SK-N-SH treated with all-trans-retinoic acid at 6 μM for 48 hours (cell line): ENCODE measurements around the gene UBASH3B.

Experiments
- ATAC-seq: fragments of 200-7000 bp; cut with Tn5 transposase; 3 replicates; pipeline ENCODE4 v1.9.1; 2020; ENCODE audit warnings: mild to moderate bottlenecking, moderate library complexity
- ARNTL ChIP-seq: fragments of 450-650 bp; formaldehyde crosslinking; IDR thresholded peaks from 2 replicates; pipeline ENCODE4 v1.5.0; 2020; ENCODE audit warnings: low read depth, mild to moderate bottlenecking, moderate library complexity, borderline replicate concordance
- BACH2 ChIP-seq: fragments of 250-450 bp; sonication (Bioruptor Pico); IDR thresholded peaks from 2 replicates; pipeline ENCODE4 v1.9.0; 2021; ENCODE audit warnings: mild to moderate bottlenecking, borderline replicate concordance
- CREB5 ChIP-seq: fragments of 250-450 bp; sonication (Bioruptor Pico); IDR thresholded peaks from 2 replicates; pipeline ENCODE4 v1.5.1; 2020; ENCODE audit warnings: low read depth, mild to moderate bottlenecking, moderate library complexity
- CSDC2 ChIP-seq: fragments of 250-450 bp; sonication (Bioruptor Pico); IDR thresholded peaks from 2 replicates; pipeline ENCODE4 v1.5.0; 2020; ENCODE audit warnings: mild to moderate bottlenecking, moderate library complexity
- CSRNP3 ChIP-seq: fragments of 250-450 bp; sonication (Bioruptor Pico); IDR thresholded peaks from 2 replicates; pipeline ENCODE4 v1.5.1; 2021; ENCODE audit warnings: mild to moderate bottlenecking, moderate library complexity
- GLIS3 ChIP-seq: fragments of 250-450 bp; sonication (Bioruptor Pico); IDR thresholded peaks from 2 replicates; pipeline ENCODE4 v1.5.0; 2020; ENCODE audit warnings: mild to moderate bottlenecking, moderate library complexity
- ISL1 ChIP-seq: fragments of 250-450 bp; sonication (Bioruptor Pico); IDR thresholded peaks from 2 replicates; pipeline ENCODE4 v2.1.2; 2022; ENCODE audit warnings: mild to moderate bottlenecking, moderate library complexity
- OSR1 ChIP-seq: fragments of 250-450 bp; sonication (Bioruptor Pico); IDR thresholded peaks from 2 replicates; pipeline ENCODE4 v1.8.0; 2022; ENCODE audit warnings: moderate library complexity, mild to moderate bottlenecking, inconsistent platforms
- PATZ1 ChIP-seq: fragments of 250-450 bp; sonication (Bioruptor Pico); IDR thresholded peaks from 2 replicates; pipeline ENCODE4 v1.8.0; 2020; ENCODE audit warnings: mild to moderate bottlenecking, moderate library complexity, borderline replicate concordance
- POU6F1 ChIP-seq: fragments of 250-450 bp; sonication (Bioruptor Pico); IDR thresholded peaks from 2 replicates; pipeline ENCODE4 v1.8.0; 2021; ENCODE audit warnings: low read depth, mild to moderate bottlenecking, moderate library complexity, borderline replicate concordance
- PPARA ChIP-seq: fragments of 250-450 bp; sonication (Bioruptor Pico); IDR thresholded peaks from 2 replicates; pipeline ENCODE4 v1.5.0; 2020; ENCODE audit warnings: mild to moderate bottlenecking, borderline replicate concordance
- RARB ChIP-seq: fragments of 250-450 bp; sonication (Bioruptor Pico); IDR thresholded peaks from 2 replicates; pipeline ENCODE4 v1.8.0; 2021; ENCODE audit warnings: mild to moderate bottlenecking, moderate library complexity
- SNAI2 ChIP-seq: fragments of 250-450 bp; sonication (Bioruptor Pico); IDR thresholded peaks from 2 replicates; pipeline ENCODE4 v1.5.0; 2020; ENCODE audit warnings: mild to moderate bottlenecking, moderate library complexity
- TCF4 ChIP-seq: fragments of 250-450 bp; sonication (Bioruptor Pico); IDR thresholded peaks from 2 replicates; pipeline ENCODE4 v1.8.0; 2021; ENCODE audit warnings: mild to moderate bottlenecking, moderate library complexity, borderline replicate concordance
- TOX ChIP-seq: fragments of 250-450 bp; sonication (Bioruptor Pico); IDR thresholded peaks from 2 replicates; pipeline ENCODE4 v1.8.0; 2021; ENCODE audit warnings: mild to moderate bottlenecking, moderate library complexity, borderline replicate concordance
- TSHZ2 ChIP-seq: fragments of 250-450 bp; sonication (Bioruptor Pico); IDR thresholded peaks from 2 replicates; pipeline ENCODE4 v1.5.0; 2020; ENCODE audit warnings: mild to moderate bottlenecking, moderate library complexity
- ZC3H10 ChIP-seq: fragments of 250-450 bp; sonication (Bioruptor Pico); IDR thresholded peaks from 2 replicates; pipeline ENCODE4 v1.5.1; 2021; ENCODE audit warnings: mild to moderate bottlenecking, moderate library complexity
- ZFP3 ChIP-seq: fragments of 250-450 bp; sonication (Bioruptor Pico); IDR thresholded peaks from 2 replicates; pipeline ENCODE4 v1.5.0; 2020; ENCODE audit warnings: mild to moderate bottlenecking, moderate library complexity
- ZNF565 ChIP-seq: fragments of 450-650 bp; formaldehyde crosslinking; conservative IDR thresholded peaks from 2 replicates; pipeline ENCODE4 v1.5.0; 2020; ENCODE audit warnings: low read depth, mild to moderate bottlenecking, moderate library complexity
- ZNF70 ChIP-seq: fragments of 450-650 bp; formaldehyde crosslinking; IDR thresholded peaks from 2 replicates; pipeline ENCODE4 v1.5.0; 2020; ENCODE audit warnings: mild to moderate bottlenecking, moderate library complexity
- ZNF8 ChIP-seq: fragments of 450-650 bp; formaldehyde crosslinking; IDR thresholded peaks from 2 replicates; pipeline ENCODE4 v1.5.0; 2020; ENCODE audit warnings: mild to moderate bottlenecking, moderate library complexity

UBASH3B gene

GRCh38 chr11:122649116-122649515 is 6.4 kb upstream of the UBASH3B start:
- no peak for TF ChIP-seq BACH2
- TF ChIP-seq TOX (CRISPR knock-in tag), result no peak
- TF ChIP-seq PPARA, result no peak
- no peak for TF ChIP-seq ZFP3 (CRISPR knock-in tag)
- no peak for TF ChIP-seq CREB5 (CRISPR knock-in tag)
- no peak for TF ChIP-seq PATZ1
- no peak for TF ChIP-seq ZC3H10 (CRISPR knock-in tag)
- TF ChIP-seq ZNF565 (CRISPR knock-in tag), result no peak
- no peak for TF ChIP-seq ZNF70 (CRISPR knock-in tag)
- no peak for TF ChIP-seq CSRNP3 (CRISPR knock-in tag)
- TF ChIP-seq CSDC2, result no peak
- no peak for TF ChIP-seq TCF4
- TF ChIP-seq SNAI2, result no peak
- ATAC-seq, result no peak

GRCh38 chr11:122650619-122651018 is 4.9 kb upstream of the UBASH3B start:
- ATAC-seq, result no peak
- no peak for TF ChIP-seq TOX (CRISPR knock-in tag)
- TF ChIP-seq CREB5 (CRISPR knock-in tag), result no peak
- no peak for TF ChIP-seq ZC3H10 (CRISPR knock-in tag)
- TF ChIP-seq TCF4, result no peak
- TF ChIP-seq POU6F1, result no peak
- no peak for TF ChIP-seq CSDC2
- TF ChIP-seq ZFP3 (CRISPR knock-in tag), result no peak
- no peak for TF ChIP-seq PPARA
- no peak for TF ChIP-seq RARB
- no peak for TF ChIP-seq ISL1 (CRISPR knock-in tag)
- no peak for TF ChIP-seq ARNTL
- TF ChIP-seq GLIS3 (CRISPR knock-in tag), result no peak
- no peak for TF ChIP-seq ZNF70 (CRISPR knock-in tag)
- no peak for TF ChIP-seq BACH2
- no peak for TF ChIP-seq CSRNP3 (CRISPR knock-in tag)
- TF ChIP-seq ZNF565 (CRISPR knock-in tag), result no peak

GRCh38 chr11:122652495-122652894 is 3.0 kb upstream of the UBASH3B start:
- TF ChIP-seq CSDC2 (no peak), ZNF8 (no peak), TCF4 (no peak)
- no peak for ATAC-seq

GRCh38 chr11:122653916-122654585 is 1.5 kb upstream of the UBASH3B start:
- ATAC-seq, result no peak
- TF ChIP-seq TSHZ2 (CRISPR knock-in tag) (no peak), ISL1 (CRISPR knock-in tag) (no peak), GLIS3 (CRISPR knock-in tag) (no peak), OSR1 (no peak)
